CD4-positive, alpha-beta T cell treated with Interleukin-10 for 1 hour (primary cell): ENCODE data around the gene LPP.
A peak's percentile ranks its signal among the peaks of the same experiment; 100 is the strongest.

Experiments
- DNase-seq: peaks from one replicate; pipeline ENCODE4 v3.0.0-alpha.2; 2020

The LPP gene

GRCh38 chr3:188780193-188781147, 626.5 kb downstream of the LPP start:
- DNase-seq, result peak; percentile 5

- DNase-seq, result no peak
These were observed 628.7 kb downstream of the LPP start for GRCh38 chr3:188782613-188783124.

- DNase-seq, result no peak
These were observed 632.5 kb downstream of the LPP start for GRCh38 chr3:188786424-188786823.

GRCh38 chr3:188788621-188789081, 634.7 kb downstream of the LPP start:
- peak; percentile 29 for DNase-seq

GRCh38 chr3:188789251-188789650, 635.3 kb downstream of the LPP start:
- no peak for DNase-seq

GRCh38 chr3:188791311-188791710, 637.4 kb downstream of the LPP start:
- DNase-seq, result no peak

GRCh38 chr3:188792793-188793192, 638.8 kb downstream of the LPP start:
- DNase-seq, result no peak

- DNase-seq, result no peak
These were observed 642.2 kb downstream of the LPP start for GRCh38 chr3:188796122-188796631.

GRCh38 chr3:188797045-188797444, 643.1 kb downstream of the LPP start:
- no peak for DNase-seq

GRCh38 chr3:188798556-188799145, 644.7 kb downstream of the LPP start:
- no peak for DNase-seq

GRCh38 chr3:188801393-188801792, 647.4 kb downstream of the LPP start:
- DNase-seq, result no peak

GRCh38 chr3:188802645-188803044, 648.7 kb downstream of the LPP start:
- DNase-seq, result no peak

GRCh38 chr3:188807006-188807405, 653.0 kb downstream of the LPP start:
- DNase-seq, result no peak

- DNase-seq, result no peak
These were observed 658.2 kb downstream of the LPP start for GRCh38 chr3:188812198-188812597.

GRCh38 chr3:188814581-188814980, 660.6 kb downstream of the LPP start:
- DNase-seq, result no peak

GRCh38 chr3:188817103-188817934, 663.4 kb downstream of the LPP start:
- DNase-seq, result no peak

GRCh38 chr3:188817935-188818269, 663.9 kb downstream of the LPP start:
- no peak for DNase-seq

GRCh38 chr3:188818282-188818681, 664.3 kb downstream of the LPP start:
- DNase-seq, result no peak

GRCh38 chr3:188819939-188820338, 666.0 kb downstream of the LPP start:
- no peak for DNase-seq

- DNase-seq, result peak; percentile 10
These were observed 668.0 kb downstream of the LPP start for GRCh38 chr3:188822004-188822403.

GRCh38 chr3:188822411-188822810, 668.5 kb downstream of the LPP start:
- DNase-seq, result no peak

- DNase-seq, result no peak
These were observed 670.6 kb downstream of the LPP start for GRCh38 chr3:188824566-188824965.

GRCh38 chr3:188825901-188826300, 671.9 kb downstream of the LPP start:
- DNase-seq, result no peak
